EH (cell line): ENCODE results near the gene SLC9A4.
A peak's percentile ranks its signal among the peaks of the same experiment; 100 is the strongest.

Experiments
- DNase-seq: peaks from one replicate; pipeline ENCODE4 v3.0.0-alpha.2; 2015; ENCODE audit warnings: low read depth

SLC9A4 gene

DNA sequence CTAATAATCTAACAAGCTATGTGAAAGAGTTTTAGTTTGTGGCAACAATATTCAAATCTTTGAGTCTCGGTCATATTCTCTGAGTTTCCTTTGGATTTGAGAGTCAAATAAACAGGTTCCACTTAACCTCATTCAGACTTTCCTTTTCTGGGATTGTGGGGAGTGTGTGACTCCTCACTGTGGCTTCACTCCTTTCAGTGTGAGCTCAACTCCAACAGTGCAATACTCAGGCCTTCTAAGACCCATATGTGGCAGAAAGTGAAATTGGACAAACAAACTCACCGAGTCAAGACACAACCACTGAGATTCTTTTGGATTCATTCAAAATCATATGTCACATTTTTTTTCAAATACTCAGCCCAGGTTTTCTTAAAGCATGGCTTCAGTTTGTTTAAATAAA is 25.4 kb downstream of the SLC9A4 start:
- no peak for DNase-seq

DNA sequence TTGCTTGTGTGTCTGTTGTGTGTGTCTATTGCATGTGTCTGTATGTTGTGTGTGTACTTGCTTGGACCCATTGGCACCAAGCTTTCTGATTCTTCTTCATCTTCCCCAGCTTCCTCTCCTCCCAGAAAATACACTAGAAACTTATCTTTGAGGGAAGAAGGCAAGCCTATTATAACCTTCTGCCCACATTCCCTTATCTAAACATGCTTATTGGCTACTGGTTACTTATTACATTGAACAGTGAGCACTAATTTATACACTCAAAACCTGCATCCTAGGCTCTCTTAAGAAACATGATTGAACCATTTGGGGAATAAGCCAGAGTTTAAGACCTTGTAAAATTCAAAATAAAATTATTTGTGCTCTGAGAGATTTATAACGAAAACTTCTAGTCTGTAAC is 26.5 kb downstream of the SLC9A4 start:
- DNase-seq = no peak

DNA sequence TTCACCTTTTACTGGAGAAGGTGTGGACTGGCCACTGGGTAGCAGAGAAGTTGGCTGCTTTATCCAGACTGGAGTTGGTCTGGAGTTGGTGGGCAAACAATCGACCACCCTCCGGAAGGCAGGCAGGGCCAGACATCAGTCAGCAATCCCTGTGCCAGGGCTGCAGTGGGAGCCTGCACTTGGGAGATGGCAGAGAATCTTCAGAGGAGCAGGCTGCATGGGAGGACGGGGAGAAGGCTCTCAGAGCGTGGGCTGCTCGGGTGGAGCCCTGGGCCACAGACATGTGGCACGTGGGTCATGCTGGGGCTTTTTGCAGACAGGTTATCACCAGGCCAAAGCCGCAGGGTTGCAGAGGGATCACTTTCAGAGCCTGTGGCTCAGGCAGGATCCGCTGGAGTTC is 29.6 kb downstream of the SLC9A4 start:
- no peak for DNase-seq

DNA sequence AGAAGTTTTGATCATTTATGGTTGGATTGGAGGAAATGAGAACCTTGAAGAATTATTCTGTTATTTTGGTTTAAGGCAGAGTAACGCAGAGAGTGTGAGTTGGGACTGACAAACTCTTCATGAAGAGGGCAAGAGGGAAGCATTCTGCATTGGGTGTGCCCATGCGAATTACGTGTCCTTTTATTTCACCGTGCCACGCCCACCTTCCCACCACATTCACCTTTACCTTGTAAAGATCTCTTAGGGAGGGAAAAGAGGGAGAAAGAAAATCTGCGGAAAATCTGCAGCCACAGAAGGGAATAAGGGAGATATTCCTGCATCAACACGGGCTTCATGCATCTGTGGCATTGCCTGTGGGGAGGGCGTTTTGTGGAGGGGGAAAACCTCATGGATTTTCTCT is 31.8 kb downstream of the SLC9A4 start:
- no peak for DNase-seq

DNA sequence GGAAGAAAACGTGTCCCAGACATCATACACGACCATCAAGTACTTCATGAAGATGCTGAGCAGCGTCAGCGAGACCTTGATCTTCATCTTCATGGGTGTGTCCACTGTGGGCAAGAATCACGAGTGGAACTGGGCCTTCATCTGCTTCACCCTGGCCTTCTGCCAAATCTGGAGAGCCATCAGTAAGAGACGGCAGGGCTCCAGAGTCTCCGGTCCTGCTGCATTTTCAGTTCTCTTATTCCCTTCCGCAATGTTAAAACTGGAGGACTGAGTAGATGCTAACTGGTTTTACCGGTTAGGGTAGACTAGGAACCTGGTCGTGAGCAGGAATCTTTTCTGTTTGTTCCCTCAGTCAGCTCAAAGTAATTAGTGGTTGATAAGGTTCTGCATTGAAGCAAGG is 32.3 kb downstream of the SLC9A4 start:
- no peak for DNase-seq

DNA sequence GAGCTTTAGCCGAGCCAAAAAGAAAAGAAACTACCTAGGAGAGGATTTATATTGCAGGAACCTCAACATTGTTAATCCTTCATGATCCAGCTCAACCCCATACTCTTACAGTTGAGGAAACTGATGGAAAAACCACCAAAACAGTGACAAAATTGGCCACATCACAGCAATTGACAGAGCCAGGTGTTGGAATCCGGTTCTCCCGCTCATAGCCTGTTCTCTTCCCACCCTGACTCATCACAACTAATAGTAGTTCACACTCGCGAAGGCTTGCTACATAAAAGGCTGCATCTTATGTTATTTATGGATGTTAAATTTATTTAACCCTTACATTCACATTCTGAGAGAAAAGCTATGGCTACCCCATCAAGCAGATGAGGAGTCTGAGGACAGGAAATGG is 33.7 kb downstream of the SLC9A4 start:
- no peak for DNase-seq

DNA sequence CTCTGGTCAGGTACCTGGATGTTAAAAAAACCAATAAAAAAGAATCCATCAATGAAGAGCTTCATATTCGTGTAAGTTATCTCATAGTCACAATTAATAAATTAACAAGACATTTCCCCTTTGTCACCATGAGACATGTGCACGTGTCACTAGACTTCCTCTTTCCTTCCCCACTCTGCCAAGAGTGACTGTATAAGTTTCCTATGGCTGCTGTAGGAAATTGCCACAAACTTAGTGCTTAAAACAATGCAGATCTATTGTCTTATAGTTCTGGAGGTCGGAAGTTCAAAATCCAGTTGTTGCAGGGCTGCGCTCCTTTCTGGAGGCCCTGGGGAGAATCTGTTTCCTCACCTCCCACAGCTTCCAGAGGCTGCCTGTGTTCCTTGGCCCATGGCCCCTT is 35.8 kb downstream of the SLC9A4 start:
- DNase-seq = no peak

DNA sequence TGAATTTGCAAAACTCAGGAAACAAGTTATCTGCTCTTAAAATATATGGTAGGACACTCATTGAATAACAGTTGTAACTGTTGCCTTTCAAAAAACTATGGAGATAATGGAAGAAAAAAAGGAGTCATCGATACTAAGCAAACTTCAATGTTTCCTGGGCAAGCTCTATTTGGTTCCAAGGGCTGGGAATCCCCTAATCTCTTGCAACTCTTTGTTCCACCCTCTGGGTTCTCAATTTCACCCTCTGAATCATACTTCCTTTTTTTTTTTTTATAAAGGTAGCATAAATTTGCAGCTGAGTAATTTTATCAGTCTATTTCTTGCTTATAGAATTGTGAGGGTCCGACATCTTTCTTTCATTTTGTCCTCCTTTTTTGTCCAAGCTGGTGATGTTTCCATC is 36.7 kb downstream of the SLC9A4 start:
- no peak for DNase-seq

DNA sequence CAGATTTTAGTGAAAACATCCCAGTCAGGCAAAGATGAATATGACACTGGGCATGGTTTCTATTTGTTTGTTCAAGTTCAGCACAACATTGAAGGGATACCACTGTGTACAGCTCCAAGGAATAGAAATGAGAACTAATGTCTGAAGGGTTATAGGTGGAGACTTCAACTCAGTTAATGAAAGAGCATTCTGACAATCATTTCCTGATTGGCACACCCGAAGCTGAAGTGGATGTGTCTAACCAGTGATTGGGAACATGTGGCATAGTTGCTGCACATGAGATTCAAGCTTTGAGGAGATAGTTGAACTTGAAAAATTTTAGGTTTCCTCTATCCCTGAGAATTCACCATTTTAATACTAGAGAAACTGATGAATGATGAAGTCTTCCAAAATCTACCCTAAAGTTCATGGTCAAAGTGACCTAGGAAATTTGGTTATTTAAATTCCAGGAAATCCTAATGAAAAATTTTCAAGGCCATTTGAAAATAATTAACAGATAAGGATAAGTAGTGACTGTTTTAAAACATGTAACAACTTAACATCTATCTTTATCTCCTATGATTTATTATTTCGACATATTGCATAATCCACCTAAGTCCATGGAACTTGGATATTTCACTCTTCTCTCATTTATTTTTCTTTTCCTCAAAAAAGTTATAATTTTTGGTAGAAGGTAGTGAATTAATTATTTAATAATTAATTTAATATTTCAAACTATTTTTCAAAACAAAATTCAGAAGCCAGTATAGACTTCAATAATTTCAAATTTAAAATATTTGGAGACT is 38.0 kb downstream of the SLC9A4 start:
- DNase-seq = no peak

DNA sequence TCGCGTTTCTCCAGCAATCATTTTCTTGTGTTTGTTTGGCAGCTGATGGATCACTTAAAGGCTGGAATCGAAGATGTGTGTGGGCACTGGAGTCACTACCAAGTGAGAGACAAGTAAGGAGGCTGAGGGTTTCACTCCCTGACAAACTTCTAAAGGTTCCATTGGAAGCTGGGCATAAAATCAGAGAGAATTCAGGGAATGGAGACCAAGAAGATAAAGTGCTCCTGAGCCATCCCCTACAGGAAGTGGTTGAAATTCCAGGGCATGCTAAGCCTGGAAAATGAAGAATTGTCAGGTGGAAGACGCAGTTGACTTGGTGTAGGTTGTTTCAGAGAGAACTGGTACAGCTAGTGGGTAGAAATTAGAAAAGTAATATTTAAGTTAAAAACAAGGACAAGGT is 39.1 kb downstream of the SLC9A4 start:
- DNase-seq = no peak

DNA sequence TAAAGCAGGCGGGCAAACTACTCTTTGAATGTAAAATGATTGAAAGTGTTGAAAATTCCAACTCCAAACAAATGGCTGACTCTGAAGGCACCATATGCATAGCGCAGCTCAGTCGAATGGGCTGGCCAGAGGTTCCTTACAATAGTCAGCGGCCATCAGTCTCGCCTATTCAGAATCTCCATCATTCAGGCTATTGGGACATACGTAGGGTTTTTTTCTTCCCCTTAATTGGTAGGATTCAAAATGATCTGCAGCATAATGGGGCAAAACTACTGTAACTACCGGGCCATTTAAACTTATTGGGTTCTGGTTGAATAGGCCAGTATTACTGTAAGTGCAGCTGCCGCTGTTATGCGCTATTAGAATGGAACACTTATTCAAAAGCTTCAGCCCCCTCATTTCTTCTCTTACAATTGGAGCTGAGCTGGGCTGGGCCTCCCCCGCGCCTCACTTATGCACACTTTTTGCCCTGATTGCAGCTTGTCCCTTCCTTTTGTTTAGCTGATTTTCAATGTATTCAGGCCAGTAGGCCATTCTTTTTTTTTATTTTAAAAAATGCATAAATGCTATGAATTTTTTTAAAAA is 40.4 kb downstream of the SLC9A4 start:
- DNase-seq = no peak

DNA sequence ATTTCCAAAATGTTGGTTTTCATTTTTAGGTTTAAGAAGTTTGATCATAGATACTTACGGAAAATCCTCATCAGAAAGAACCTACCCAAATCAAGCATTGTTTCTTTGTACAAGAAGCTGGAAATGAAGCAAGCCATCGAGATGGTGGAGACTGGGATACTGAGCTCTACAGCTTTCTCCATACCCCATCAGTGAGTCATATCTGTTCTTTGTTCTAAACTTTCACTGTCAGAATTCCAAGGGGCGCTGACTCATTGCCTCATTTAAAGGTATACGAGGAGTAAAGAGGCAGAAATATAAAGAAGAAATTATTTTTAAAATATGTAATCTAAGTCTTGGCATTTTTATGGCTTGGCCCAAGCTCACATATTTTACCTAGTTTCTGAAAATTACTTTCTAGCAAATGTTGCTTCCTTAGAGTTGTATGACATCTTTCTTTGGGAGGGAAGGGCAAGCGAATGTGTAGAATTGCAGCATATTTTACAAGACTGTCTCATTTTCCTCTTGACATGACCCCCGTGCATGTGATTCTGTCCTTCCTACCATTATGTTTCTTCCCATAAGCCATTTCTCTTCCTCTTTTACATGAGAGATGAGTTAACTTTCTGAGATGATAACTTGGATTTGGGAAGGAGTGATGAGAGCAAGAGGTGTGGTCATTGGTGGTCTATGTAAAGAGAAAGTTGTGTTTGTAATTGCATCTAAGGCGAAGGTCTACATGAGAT is 41.2 kb downstream of the SLC9A4 start:
- DNase-seq = peak; percentile 90

DNA sequence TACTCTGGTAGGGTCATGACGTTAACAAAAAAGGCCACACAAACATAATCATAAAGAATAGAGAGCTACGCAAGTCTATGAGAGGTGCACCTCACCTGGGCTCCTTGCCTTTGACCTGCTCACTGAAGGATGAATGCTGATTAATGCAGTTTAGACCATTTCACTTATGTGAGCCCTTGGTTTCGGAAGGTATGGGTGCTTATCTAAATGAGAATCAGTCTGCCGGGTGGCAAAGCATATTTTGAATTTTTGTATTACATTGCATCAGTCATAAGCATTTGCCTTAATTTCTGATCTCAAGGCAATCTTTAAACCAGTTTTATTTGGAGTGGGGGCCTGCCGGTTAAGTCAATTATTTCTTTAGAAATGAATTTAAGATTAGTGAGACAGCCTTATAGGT is 42.8 kb downstream of the SLC9A4 start:
- no peak for DNase-seq

DNA sequence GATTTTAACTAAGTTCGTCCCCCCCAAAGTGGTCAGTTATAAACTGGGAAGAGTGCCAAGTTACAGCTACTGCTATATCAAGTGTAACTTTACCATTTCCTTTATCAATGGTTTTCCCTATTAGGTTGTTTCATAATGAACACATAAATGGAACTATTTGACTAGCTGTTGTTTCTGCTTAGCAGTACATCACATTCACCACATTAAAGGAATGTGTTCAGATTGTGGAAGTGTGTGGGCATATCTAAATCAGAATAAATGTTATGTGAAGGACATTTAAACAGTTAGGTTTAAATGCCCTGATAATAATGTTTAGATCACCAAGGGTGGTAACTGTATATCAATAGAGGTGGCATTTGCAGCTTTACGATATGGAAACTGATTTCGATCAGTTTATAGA is 45.1 kb downstream of the SLC9A4 start:
- DNase-seq = no peak

DNA sequence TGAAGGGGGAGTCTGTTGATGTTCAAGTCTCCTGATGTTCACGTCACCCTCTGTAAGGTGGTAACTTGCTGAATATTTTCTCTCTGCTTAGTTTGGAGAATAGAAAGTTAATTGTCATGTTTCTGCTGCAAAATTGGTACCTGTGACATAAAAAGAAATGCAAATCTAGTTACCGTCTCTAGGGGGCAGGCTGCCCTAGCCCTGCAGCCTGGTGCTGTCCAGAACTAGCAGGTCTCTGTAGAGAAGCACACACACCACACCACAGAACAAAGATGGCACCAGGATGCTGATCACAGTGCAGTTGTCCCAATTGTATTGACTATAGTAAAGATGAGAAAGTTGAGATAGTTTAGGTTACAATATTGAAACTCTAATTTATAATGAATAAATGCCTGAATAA is 47.0 kb downstream of the SLC9A4 start:
- DNase-seq = peak; percentile 30

DNA sequence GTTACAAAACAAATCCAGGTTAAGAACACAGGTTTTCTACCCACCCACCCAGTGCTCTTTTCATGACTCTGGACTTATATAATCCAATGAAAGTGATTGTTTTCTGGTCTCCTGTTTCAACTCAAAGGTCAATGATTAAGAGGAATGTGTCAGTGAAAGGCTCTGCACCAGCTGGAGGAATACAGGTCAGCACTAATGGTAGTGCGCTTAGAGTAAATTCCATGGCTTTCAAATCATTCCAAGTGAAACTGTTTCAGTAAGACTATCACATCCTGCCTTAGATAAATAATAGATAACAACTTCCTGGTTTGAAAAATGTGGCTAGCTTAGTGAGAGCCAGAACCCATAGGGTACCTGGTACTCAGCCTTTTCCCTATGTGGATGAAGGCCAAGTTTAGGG is 47.8 kb downstream of the SLC9A4 start:
- DNase-seq = no peak

DNA sequence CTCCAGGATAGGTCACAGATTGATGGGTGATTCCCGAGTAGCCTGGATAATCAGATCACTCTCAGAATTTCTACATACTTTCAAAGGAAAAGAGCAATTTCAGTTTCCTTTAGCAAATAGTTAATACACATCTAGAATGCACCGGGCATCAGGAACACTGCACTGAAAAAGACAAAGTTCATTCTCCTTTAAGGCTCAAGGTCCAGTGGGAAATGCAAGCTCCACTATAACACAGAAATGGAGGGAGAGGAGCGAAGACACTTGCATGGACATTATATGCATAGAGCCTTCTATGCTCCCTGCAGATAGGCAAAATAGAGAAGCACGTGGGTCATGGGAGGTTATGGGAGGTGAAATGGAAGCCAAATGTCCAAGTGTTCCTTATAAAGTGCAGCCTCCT is 49.1 kb downstream of the SLC9A4 start:
- no peak for DNase-seq

DNA sequence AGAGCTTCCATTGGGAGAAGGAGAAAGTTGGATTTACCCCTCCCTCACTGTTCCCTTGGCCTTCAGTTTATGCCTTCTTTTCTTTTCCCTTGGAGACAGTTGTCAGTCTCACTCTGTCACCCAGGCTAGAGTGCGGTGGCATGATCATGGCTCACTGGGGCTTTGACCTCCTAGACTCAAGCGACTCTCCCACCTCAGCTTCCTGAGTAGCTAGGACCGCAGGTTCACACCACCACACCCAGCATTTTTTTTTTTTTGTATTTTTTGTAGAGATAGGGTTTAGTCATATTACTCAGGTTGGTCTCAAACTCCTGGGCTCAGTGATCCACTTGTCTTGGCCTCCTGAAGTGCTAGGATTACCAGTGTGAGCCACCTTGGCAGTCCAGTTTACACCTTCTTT is 49.9 kb downstream of the SLC9A4 start:
- DNase-seq = no peak

DNA sequence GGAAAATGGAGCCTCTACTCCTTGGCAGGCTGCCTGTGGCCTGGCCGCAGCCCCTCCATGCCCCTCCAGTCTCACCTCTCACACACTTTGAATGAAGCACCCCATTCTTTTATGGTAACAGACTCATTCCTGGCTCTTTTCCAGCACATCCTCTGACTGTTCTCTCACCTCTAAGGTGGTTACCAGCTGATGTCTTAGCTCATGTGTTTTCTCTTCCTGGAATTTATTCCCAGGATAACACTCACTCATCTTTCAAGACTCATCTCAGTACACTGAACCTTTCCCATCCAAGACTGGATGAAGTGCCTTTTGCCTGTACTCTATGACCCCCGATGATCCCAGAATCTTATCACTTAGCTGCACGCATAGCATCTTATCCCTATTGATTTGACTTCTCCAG is 50.6 kb downstream of the SLC9A4 start:
- no peak for DNase-seq

DNA sequence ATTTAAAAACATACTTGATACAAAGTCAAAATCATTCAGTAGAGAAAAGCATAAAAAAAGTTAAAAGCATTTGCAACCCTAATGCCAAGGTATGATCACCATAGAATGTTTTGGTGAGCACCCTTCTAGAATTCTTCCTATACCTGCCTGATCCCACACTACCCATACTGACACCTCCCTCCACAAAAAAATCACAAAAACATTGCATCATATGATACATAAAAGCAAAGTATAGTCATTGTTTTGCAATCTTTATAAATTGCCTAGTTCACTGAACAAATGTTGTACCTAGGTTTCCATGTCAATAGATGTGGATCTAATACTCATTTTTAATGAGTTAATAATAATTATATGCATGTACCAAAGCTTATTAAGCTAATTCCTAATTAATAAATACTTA is 54.1 kb downstream of the SLC9A4 start:
- no peak for DNase-seq

DNA sequence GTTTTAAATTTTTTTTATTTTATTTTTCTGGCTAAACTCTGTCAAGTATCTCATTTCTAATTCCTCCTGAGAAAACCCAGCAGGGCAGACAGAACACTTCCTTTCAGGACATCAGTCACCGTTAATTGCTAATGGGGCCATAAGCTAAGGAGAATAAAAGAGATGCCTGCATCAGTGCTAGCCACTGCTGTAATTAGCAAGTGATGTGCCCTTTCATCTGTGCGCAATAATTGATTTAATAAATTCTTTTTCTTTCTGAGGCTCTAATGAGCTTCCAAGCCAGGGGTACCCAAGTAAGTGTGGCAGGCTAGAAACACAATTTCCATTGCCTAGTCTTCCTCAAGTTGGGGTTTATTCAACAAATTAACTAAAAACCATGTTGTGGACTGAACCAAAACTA is 65.5 kb downstream of the SLC9A4 start:
- DNase-seq = no peak

DNA sequence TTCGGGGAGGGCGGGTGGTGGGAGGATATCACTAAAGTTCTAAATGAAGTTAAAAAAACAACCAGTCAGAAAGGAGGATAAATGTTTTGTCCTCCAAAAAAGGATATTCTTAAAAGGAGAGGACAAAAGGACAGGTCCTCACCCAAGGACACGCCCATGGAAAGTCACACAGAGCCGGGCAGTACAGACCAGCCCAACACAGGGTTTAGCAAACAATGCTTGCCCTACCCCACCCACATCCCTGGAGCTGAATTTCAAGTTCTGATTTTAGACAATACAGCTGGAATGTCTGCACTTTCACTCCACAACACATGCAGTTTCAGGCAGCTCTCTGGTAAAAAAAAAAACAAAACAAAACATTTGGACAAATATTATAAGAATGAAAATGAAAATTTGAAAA is 67.9 kb downstream of the SLC9A4 start:
- no peak for DNase-seq

DNA sequence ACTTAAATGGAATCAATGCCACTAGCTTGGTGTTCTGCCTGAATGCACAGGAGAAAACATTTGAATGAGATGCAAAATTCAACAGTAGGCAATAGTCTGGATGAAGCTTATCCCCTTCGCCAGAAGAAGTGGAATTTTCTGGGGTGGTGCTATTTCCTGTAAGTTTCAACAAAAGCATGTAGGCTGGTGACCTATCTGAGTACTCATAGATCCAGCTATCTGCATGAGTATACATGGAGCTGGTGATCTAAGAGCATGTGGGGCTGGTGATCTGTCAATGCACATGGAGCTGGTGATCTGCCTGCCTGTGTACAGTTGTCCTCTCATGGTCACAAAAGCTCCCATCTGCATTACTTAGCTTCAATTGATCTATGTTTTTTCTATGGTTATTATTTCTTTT is 71.2 kb downstream of the SLC9A4 start:
- DNase-seq = no peak

DNA sequence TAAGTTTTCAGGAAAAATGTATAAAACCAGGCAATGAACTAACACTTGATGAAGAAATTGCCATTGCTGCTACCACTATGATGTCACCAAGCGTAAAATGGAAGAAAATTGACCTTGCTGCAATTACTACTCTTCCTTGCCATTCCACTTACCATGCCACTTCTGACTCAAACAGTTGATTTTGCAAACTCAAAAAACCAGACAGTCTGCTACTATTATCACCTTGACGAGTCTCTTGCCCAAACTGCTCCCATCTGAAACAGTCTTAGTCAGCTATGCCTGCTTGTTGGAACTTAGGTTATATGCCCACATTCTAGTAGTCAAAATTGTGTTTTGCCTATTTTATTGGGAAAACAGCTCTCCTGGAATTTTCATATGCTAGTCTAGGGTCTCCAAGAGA is 74.4 kb downstream of the SLC9A4 start:
- no peak for DNase-seq
